Neural cell (in vitro differentiated cells): ENCODE data around the gene APOBEC3G. TPM values are rescaled to one million over a fixed set of nuclear protein-coding genes. Genes with fewer than 3 reads are reported as not detected.

Experiments
- H2AFZ ChIP-seq: fragments of 200-600, 300-800 bp; sonication (generic), shearing (Covaris generic); 2 replicates; pipeline ENCODE4 v1.6.0; 2014; ENCODE audit warnings: low read depth, mild to moderate bottlenecking, antibody characterized with exemption, low read length, moderate library complexity
- H3F3A ChIP-seq: fragments of 200-600 bp; shearing (Covaris generic); 2 replicates; pipeline ENCODE4 v1.6.1; 2016; ENCODE audit warnings: mild to moderate bottlenecking, moderate library complexity, mixed read lengths, antibody characterized with exemption, low read length; ENCODE audit not compliant: insufficient read depth, poor library complexity, severe bottlenecking
- H3K27ac ChIP-seq: fragments of 200-600, 300-800 bp; sonication (generic), shearing (Covaris generic); 2 replicates; pipeline ENCODE4 v1.5.1; 2014; ENCODE audit warnings: mild to moderate bottlenecking, low read length, moderate library complexity
- H3K27me3 ChIP-seq: fragments of 300-800, 200-600 bp; sonication (generic), shearing (Covaris generic); 2 replicates; pipeline ENCODE4 v1.6.0; 2014; ENCODE audit warnings: mild to moderate bottlenecking, low read depth, low read length, moderate library complexity; ENCODE audit not compliant: insufficient read depth
- H3K36me3 ChIP-seq: fragments of 300-800, 200-600 bp; sonication (generic), shearing (Covaris generic); 2 replicates; pipeline ENCODE4 v1.5.1; 2014; ENCODE audit warnings: mild to moderate bottlenecking, antibody characterized with exemption, low read length, moderate library complexity; ENCODE audit not compliant: insufficient read depth
- H3K4me2 ChIP-seq: fragments of 300-800, 200-600 bp; sonication (generic), shearing (Covaris generic); 2 replicates; pipeline ENCODE4 v1.6.0; 2014; ENCODE audit warnings: mild to moderate bottlenecking, low read length
- H3K4me3 ChIP-seq: fragments of 300-800, 200-600 bp; sonication (generic), shearing (Covaris generic); 2 replicates; pipeline ENCODE4 v1.5.1; 2014; ENCODE audit warnings: mild to moderate bottlenecking, low read length, moderate library complexity
- H3K79me2 ChIP-seq: fragments of 200-600 bp; shearing (Covaris generic); replicated peaks from 2 replicates; pipeline ENCODE4 v1.6.0; 2014; ENCODE audit warnings: mild to moderate bottlenecking, low read length, moderate library complexity; ENCODE audit not compliant: insufficient read depth
- H3K9ac ChIP-seq: fragments of 300-800, 200-600 bp; sonication (generic), shearing (Covaris generic); 2 replicates; pipeline ENCODE4 v1.6.1; 2016; ENCODE audit warnings: mild to moderate bottlenecking, low read length, mixed read lengths
- H3K9me2 ChIP-seq: fragments of 200-600 bp; shearing (Covaris generic); 2 replicates; pipeline ENCODE4 v1.6.1; 2016; ENCODE audit warnings: mild to moderate bottlenecking, low read length, mixed read lengths; ENCODE audit not compliant: insufficient read depth
- H3K9me3 ChIP-seq: fragments of 200-600, 300-800 bp; sonication (generic), shearing (Covaris generic); 2 replicates; pipeline ENCODE4 v1.6.1; 2016; ENCODE audit warnings: mild to moderate bottlenecking, mixed run types, low read length, moderate library complexity, mixed read lengths
- H4K20me1 ChIP-seq: fragments of 200-600 bp; shearing (Covaris generic); 2 replicates; pipeline ENCODE4 v1.6.1; 2016; ENCODE audit warnings: mild to moderate bottlenecking, mixed run types; ENCODE audit not compliant: insufficient read depth
- CTCF ChIP-seq: fragments of 450-650 bp; IDR thresholded peaks from 2 replicates; pipeline ENCODE4 v1.5.1; 2014; ENCODE audit warnings: antibody characterized with exemption, mild to moderate bottlenecking, moderate library complexity; ENCODE audit not compliant: poor library complexity, severe bottlenecking
- EP300 ChIP-seq: fragments of 450-650 bp; conservative IDR thresholded peaks from 2 replicates; pipeline ENCODE4 v1.6.1; 2014; ENCODE audit warnings: antibody characterized with exemption, mild to moderate bottlenecking, moderate library complexity; ENCODE audit not compliant: poor library complexity, severe bottlenecking
- EZH2 ChIP-seq: fragments of 200-600, 300-800 bp; shearing (Covaris generic), sonication (generic); IDR thresholded peaks from 2 replicates; pipeline ENCODE4 v1.6.1; 2014; ENCODE audit warnings: antibody characterized with exemption, low read length, borderline replicate concordance, mild to moderate bottlenecking; ENCODE audit not compliant: insufficient read depth, poor library complexity, severe bottlenecking
- MXI1 ChIP-seq: fragments of 450-650 bp; conservative IDR thresholded peaks from 2 replicates; pipeline ENCODE4 v1.6.1; 2014; ENCODE audit warnings: antibody characterized with exemption, mild to moderate bottlenecking; ENCODE audit not compliant: poor library complexity, severe bottlenecking
- POLR2AphosphoS5 ChIP-seq: IDR thresholded peaks from 2 replicates; pipeline ENCODE4 v1.6.1; 2012
- RAD21 ChIP-seq: fragments of 450-650 bp; conservative IDR thresholded peaks from 2 replicates; pipeline ENCODE4 v1.6.1; 2014; ENCODE audit warnings: antibody characterized with exemption, mild to moderate bottlenecking, moderate library complexity
- REST ChIP-seq: IDR thresholded peaks from 2 replicates; pipeline ENCODE4 v1.6.1; 2012; ENCODE audit warnings: borderline replicate concordance
- SMC3 ChIP-seq: fragments of 450-650 bp; conservative IDR thresholded peaks from 2 replicates; pipeline ENCODE4 v1.6.1; 2014; ENCODE audit warnings: antibody characterized with exemption, mild to moderate bottlenecking, moderate library complexity; ENCODE audit not compliant: poor library complexity
- TAF1 ChIP-seq: IDR thresholded peaks from 2 replicates; pipeline ENCODE4 v1.6.1; 2012; ENCODE audit warnings: low read depth
- polyA plus RNA-seq: library from polyadenylated mRNA; depleted of rRNA; stranded (reverse); fragments of >200 nt; gene quantifications from 2 replicates; pipeline ENCODE4 v1.2.3, GENCODE V29; 2014

Gene APOBEC3G
- polyA plus RNA-seq, 1 donor from 2014 or later: not detected

- Histone ChIP-seq H3F3A (no peaks in the 10 kb centered on the region), H3K9me2 (no peaks in the 10 kb centered on the region), H3K79me2 (no peaks in the 10 kb centered on the region), H4K20me1 (no peaks in the 10 kb centered on the region), H2AFZ (no peak overlapping the region), H3K36me3 (no peaks in the 10 kb centered on the region), H3K9ac (no peak overlapping the region), H3K9me3 (no peaks in the 10 kb centered on the region), H3K4me2 (no peak overlapping the region), H3K4me3 (no peak overlapping the region), H3K27ac (no peak overlapping the region), H3K27me3 (no peaks in the 10 kb centered on the region)
- TF ChIP-seq CTCF: no peak
- no peak for TF ChIP-seq TAF1
- no peak for TF ChIP-seq REST
- TF ChIP-seq RAD21: no peak
- TF ChIP-seq MXI1: no peak
- no peak for TF ChIP-seq EZH2
- no peak for TF ChIP-seq POLR2AphosphoS5
- no peak for TF ChIP-seq SMC3
Measured at GRCh38 chr22:39129746-39130145, 52.7 kb downstream of the APOBEC3G start.

GRCh38 chr22:39130152-39130704 is 53.2 kb downstream of the APOBEC3G start:
- Histone ChIP-seq H3K9me2 (no peaks in the 10 kb centered on the region), H3K9me3 (no peaks in the 10 kb centered on the region), H4K20me1 (no peaks in the 10 kb centered on the region), H3K27ac (no peak overlapping the region), H3K36me3 (no peaks in the 10 kb centered on the region), H2AFZ (no peak overlapping the region), H3K9ac (no peak overlapping the region), H3F3A (no peaks in the 10 kb centered on the region), H3K79me2 (no peaks in the 10 kb centered on the region), H3K27me3 (no peaks in the 10 kb centered on the region), H3K4me3 (no peak overlapping the region), H3K4me2 (no peak overlapping the region)
- TF ChIP-seq TAF1: no peak
- no peak for TF ChIP-seq POLR2AphosphoS5
- no peak for TF ChIP-seq REST
- TF ChIP-seq EP300: no peak
- no peak for TF ChIP-seq CTCF
